Measurements from ENCODE around the gene PABPN1L. TPM values are rescaled to one million over a fixed set of nuclear protein-coding genes. Genes with fewer than 3 reads are reported as not detected.
"Not testable (repeated sequence)": the region's sequence is repeated elsewhere in the genome, so short reads cannot be mapped to it uniquely, and the experiment has no call there.

The PABPN1L gene
- polyA plus RNA-seq, 2 of the 4 experiments (the other 2 are of a cell fraction): not detected

GRCh38 chr16:88824256-88825077, 42.0 kb downstream of the PABPN1L start:
- 91% methylated on average over 28 of the region's 33 CpGs for WGBS (ENCODE audit: missing lambda C conversion rate)
- CTCF ChIA-PET: no interaction called here
- ATAC-seq: no peak

GRCh38 chr16:88823646-88824045, 42.8 kb downstream of the PABPN1L start:
- H3K4me2 ChIP-seq; H3K4me1 ChIP-seq; POLR2A ChIA-PET; H3K4me3 ChIP-seq; H3K27ac ChIP-seq; CTCF ChIA-PET; H3K9me3 ChIP-seq; ATAC-seq; FAIRE-seq; DNase-seq (ENCODE audit: low read depth in 1 of 2, low spot score in 1 of 2): not testable (repeated sequence)
- WGBS (ENCODE audit: missing lambda C conversion rate): 93% methylated on average over 23 of the region's 31 CpGs

More at GRCh38 chr16:88824256-88825077, 42.0 kb downstream of the PABPN1L start:
- H3K27ac ChIP-seq: no peak overlapping the region
- TF ChIP-seq HMGXB4 (CRISPR knock-in tag; IDR thresholded peaks at IDR 0.05; ENCODE audit: borderline replicate concordance) (no peak), ATOH8 (CRISPR knock-in tag; IDR thresholded peaks at IDR 0.05; ENCODE audit: low read depth) (no peak), MYC (IDR thresholded peaks at IDR 0.05; ENCODE audit: borderline replicate concordance, low read length) (no peak), PBX3 (IDR thresholded peaks at IDR 0.05) (no peak), EHMT2 (IDR thresholded peaks at IDR 0.05; ENCODE audit: low read depth) (no peak), MAX (IDR thresholded peaks at IDR 0.05) (no peak), POLR2AphosphoS2 (conservative IDR thresholded peaks at IDR 0.05; ENCODE audit: low read length) (no peak), CBX8 (IDR thresholded peaks at IDR 0.05) (no peak), GATA3 (IDR thresholded peaks at IDR 0.05; ENCODE audit: borderline replicate concordance) (no peak), KDM1A (IDR thresholded peaks at IDR 0.05; ENCODE audit: low read depth) (no peak), REST (IDR thresholded peaks at IDR 0.05) (no peak), HDAC2 (IDR thresholded peaks at IDR 0.05) (no peak), MAZ (IDR thresholded peaks at IDR 0.05; ENCODE audit: borderline replicate concordance, low read depth, low read length) (no peak), CTCF (IDR thresholded peaks at IDR 0.05) (no peak), ESRRA (IDR thresholded peaks at IDR 0.05; ENCODE audit: borderline replicate concordance, low read length) (no peak), RAD21 (conservative IDR thresholded peaks at IDR 0.05 in 1 of 2, IDR thresholded peaks at IDR 0.05 in 1 of 2) (no peak), EP300 (IDR thresholded peaks at IDR 0.05) (no peak), CHD2 (IDR thresholded peaks at IDR 0.05; ENCODE audit: low read length, partially characterized antibody) (no peak), RFX5 (IDR thresholded peaks at IDR 0.05) (no peak), SREBF2 (IDR thresholded peaks at IDR 0.05) (no peak)
- DNase-seq (ENCODE audit: low read depth in 1 of 2, low spot score in 1 of 2) (no peak), FAIRE-seq (no peak)
- H3K4me1 ChIP-seq: no peaks in the 10 kb centered on the region
- H3K4me2 ChIP-seq: no peak overlapping the region
- POLR2A ChIA-PET: no interaction called here
- H3K9me3 ChIP-seq: no peaks in the 10 kb centered on the region
- H3K4me3 ChIP-seq: no peak overlapping the region
